HG03354 (cell line): Measurements from ENCODE around the gene METTL3.

Experiments used
- ATAC-seq: cut with Tn5 transposase; IDR thresholded peaks from one replicate; pipeline ENCODE4 v1.9.1; 2021; ENCODE audit warnings: mild to moderate bottlenecking; ENCODE audit not compliant: unreplicated experiment, poor library complexity, severe bottlenecking

The METTL3 gene

GRCh38 chr14:21496453-21496852 is 14.7 kb downstream of the METTL3 start:
- ATAC-seq = no peak

GRCh38 chr14:21494902-21495762 is 16.0 kb downstream of the METTL3 start:
- ATAC-seq = no peak

GRCh38 chr14:21486640-21487087 is 24.5 kb downstream of the METTL3 start:
- ATAC-seq = no peak

- ATAC-seq = peak; percentile 100
These were observed 34.0 kb downstream of the METTL3 start, which contains the start of the genes RAB2B and TOX4 for GRCh38 chr14:21476925-21477681. Gene RAB2B (minus strand): TSS chr14:21476959. CDS start chr14:21476872, 87 bp downstream. Gene TOX4 (plus strand): TSS chr14:21477195. CDS start chr14:21477279, 84 bp downstream.

GRCh38 chr14:21476523-21476924 is 34.6 kb downstream of the METTL3 start:
- no peak for ATAC-seq

- ATAC-seq = no peak
These were observed 35.2 kb downstream of the METTL3 start for GRCh38 chr14:21475767-21476522.

- ATAC-seq = no peak
These were observed 43.5 kb downstream of the METTL3 start for GRCh38 chr14:21467616-21468015.

- ATAC-seq = peak; percentile 98
These were observed 55.0 kb downstream of the METTL3 start, which contains the start of gene CHD8 for GRCh38 chr14:21455912-21456667. Gene CHD8 (minus strand): TSS chr14:21456123. CDS start chr14:21431643, 24,480 bp downstream.

- ATAC-seq = peak; percentile 25
These were observed 55.6 kb downstream of the METTL3 start for GRCh38 chr14:21455592-21455911.

GRCh38 chr14:21454843-21455544 is 56.1 kb downstream of the METTL3 start:
- ATAC-seq = no peak

- no peak for ATAC-seq
These were observed 61.3 kb downstream of the METTL3 start for GRCh38 chr14:21449899-21450216.
